Astrocyte (in vitro differentiated cells and primary cell): ENCODE measurements around the gene IQGAP3.

Experiments used
- CTCF ChIP-seq: IDR thresholded peaks from 2 replicates; pipeline ENCODE4 v1.5.1; 2011; ENCODE audit warnings: low read depth, mild to moderate bottlenecking, inconsistent platforms, low read length, moderate library complexity; ENCODE audit not compliant: insufficient read depth
- EZH2 ChIP-seq: IDR thresholded peaks from 2 replicates; pipeline ENCODE4 v1.6.1; 2012; ENCODE audit warnings: mild to moderate bottlenecking, low read length, inconsistent platforms; ENCODE audit not compliant: insufficient read depth

DNA sequence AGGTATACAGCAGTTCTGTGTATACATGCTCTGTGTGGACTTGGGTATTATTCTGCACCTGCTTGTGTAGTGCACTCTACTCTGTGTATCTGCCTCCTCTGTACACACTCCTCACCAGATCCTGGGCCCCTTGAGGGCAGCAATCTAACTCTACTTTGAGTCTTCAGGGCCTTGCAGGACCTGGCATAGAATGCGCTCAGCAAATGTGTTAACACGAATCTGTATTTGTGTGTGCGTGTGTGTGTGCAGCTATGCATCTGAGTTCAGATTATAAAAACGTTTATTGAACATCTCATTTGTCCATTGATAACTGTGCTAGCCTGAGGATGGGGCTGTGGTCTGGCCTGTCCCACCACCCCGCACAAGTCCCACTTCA, 67.9 kb downstream of the IQGAP3 start:
- TF ChIP-seq CTCF (no peak), EZH2 (no peak)
